Natural killer cell (primary cell): ENCODE data around the gene MST1R. TPM values are rescaled to one million over a fixed set of nuclear protein-coding genes. Genes with fewer than 3 reads are reported as not detected.

Experiments
- ATAC-seq, 3 donors: fragments of 150-1000 bp in 2 of 3; fragments of 200-7000 bp in 1 of 3; cut with Tn5 transposase; 1 replicate in 1 of 3; 2 replicates in 2 of 3; pipeline ENCODE4 v1.10.0; 2021; ENCODE audit warnings: mild to moderate bottlenecking in 2 of 3, moderate library complexity in 2 of 3
- DNase-seq, 2 donors: peaks; one replicate each; pipeline versions ENCODE4 v3.0.0 to v3.0.0-alpha.2; 2013 to 2021; ENCODE audit warnings: mixed read lengths in 1 of 2
- H3K27ac ChIP-seq: one replicate; pipeline ENCODE4 v1.5.1; 2013; ENCODE audit warnings: mild to moderate bottlenecking, low read length
- H3K27me3 ChIP-seq: one replicate; pipeline ENCODE4 v1.6.1; 2013; ENCODE audit warnings: low read length; ENCODE audit not compliant: control insufficient read depth, insufficient read depth
- H3K36me3 ChIP-seq: one replicate; pipeline ENCODE4 v1.6.1; 2013; ENCODE audit warnings: low read length; ENCODE audit not compliant: control insufficient read depth, insufficient read depth
- H3K4me1 ChIP-seq: one replicate; pipeline ENCODE4 v1.6.1; 2013; ENCODE audit warnings: low read length; ENCODE audit not compliant: control insufficient read depth, insufficient read depth
- H3K4me3 ChIP-seq: one replicate; pipeline ENCODE4 v1.5.1; 2013; ENCODE audit warnings: low read length
- H3K9me3 ChIP-seq: one replicate; pipeline ENCODE4 v1.6.1; 2013; ENCODE audit warnings: low read length; ENCODE audit not compliant: control insufficient read depth, insufficient read depth
- H3K27ac Mint-ChIP-seq, 2 donors: one replicate each; pipeline ENCODE4 v1.8.0; 2022; ENCODE audit warnings: mild to moderate bottlenecking in 2 of 2, mixed read lengths in 2 of 2, moderate library complexity in 1 of 2
- H3K27me3 Mint-ChIP-seq, 2 donors: one replicate each; pipeline ENCODE4 v1.8.0; 2022; ENCODE audit warnings: low read depth in 2 of 2, mixed read lengths in 2 of 2
- H3K36me3 Mint-ChIP-seq: one replicate; pipeline ENCODE4 v1.8.0; 2022; ENCODE audit warnings: mixed read lengths
- H3K4me1 Mint-ChIP-seq, 2 donors: one replicate each; pipeline ENCODE4 v1.8.0; 2022; ENCODE audit warnings: mixed read lengths in 2 of 2
- H3K4me3 Mint-ChIP-seq: one replicate; pipeline ENCODE4 v1.8.0; 2022; ENCODE audit warnings: mild to moderate bottlenecking, moderate library complexity, mixed read lengths
- H3K9me3 Mint-ChIP-seq, 2 donors: one replicate each; pipeline ENCODE4 v1.8.0; 2022; ENCODE audit warnings: mixed read lengths in 2 of 2
- WGBS: methylation state at CpG from one replicate; pipeline ENCODE4 v1.1.7; 2013; ENCODE audit warnings: missing lambda C conversion rate; ENCODE audit not compliant: insufficient coverage; 5-methylcytosine and 5-hydroxymethylcytosine counted together
- intact Hi-C: fragments of 100-400 bp; cut with micrococcal nuclease; formaldehyde crosslinking; loops from one replicate; pipeline ENCODE4 v1.14.2; 2022
- total RNA-seq, 4 donors: library from RNA; stranded (reverse); fragments of 120-200 nt in 1 of 4; gene quantifications; one replicate each; pipeline versions ENCODE4 v1.2.3 to v1.2.4, GENCODE V29; 2013 to 2022
- TF ChIP-seq, protein P1 (sequence below): fragments of 200-600 bp; IDR thresholded peaks from one replicate; pipeline ENCODE4 v1.8.0; 2022; ENCODE audit warnings: antibody characterized with exemption

Gene MST1R
- total RNA-seq, 3 donors from 2014 or later (not counting 1 experiment from before 2014, with no cell fraction given): 1.6 to 3.4 (median 2.2) TPM

DNA sequence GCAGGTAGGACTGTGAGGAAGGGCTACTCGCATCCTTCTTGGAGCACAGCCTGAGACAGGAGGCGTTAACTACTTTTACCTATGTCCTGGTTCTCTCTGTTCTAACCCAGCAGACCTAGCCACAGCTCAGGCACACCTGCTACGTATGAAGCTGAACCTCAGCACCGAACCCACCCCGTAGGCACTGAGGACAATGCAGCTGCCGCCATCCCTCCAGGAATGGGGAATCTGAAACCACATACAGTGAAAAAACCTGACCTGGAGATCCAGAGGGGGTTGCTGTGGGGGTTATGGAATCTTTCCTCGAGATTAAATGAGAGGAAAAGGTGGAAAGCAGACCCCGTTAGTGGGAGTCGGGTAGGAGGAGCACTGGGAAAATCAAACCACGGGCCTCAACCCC, 14.4 kb downstream of the MST1R start:
- no peak for ATAC-seq
- Histone ChIP-seq H3K27me3 (no peaks in the 10 kb centered on the region), H3K4me3 (no peak overlapping the region), H3K4me1 (no peaks in the 10 kb centered on the region), H3K36me3 (no peaks in the 10 kb centered on the region), H3K27ac (no peak overlapping the region), H3K9me3 (no peaks in the 10 kb centered on the region)
- intact Hi-C loops: no loop called here
- peaks cover 0 to 6% of the 10 kb centered on the region in 2 donors for H3K4me1 Mint-ChIP-seq
- no peak overlapping the region for H3K27ac Mint-ChIP-seq
- TF ChIP-seq, protein P1, sequence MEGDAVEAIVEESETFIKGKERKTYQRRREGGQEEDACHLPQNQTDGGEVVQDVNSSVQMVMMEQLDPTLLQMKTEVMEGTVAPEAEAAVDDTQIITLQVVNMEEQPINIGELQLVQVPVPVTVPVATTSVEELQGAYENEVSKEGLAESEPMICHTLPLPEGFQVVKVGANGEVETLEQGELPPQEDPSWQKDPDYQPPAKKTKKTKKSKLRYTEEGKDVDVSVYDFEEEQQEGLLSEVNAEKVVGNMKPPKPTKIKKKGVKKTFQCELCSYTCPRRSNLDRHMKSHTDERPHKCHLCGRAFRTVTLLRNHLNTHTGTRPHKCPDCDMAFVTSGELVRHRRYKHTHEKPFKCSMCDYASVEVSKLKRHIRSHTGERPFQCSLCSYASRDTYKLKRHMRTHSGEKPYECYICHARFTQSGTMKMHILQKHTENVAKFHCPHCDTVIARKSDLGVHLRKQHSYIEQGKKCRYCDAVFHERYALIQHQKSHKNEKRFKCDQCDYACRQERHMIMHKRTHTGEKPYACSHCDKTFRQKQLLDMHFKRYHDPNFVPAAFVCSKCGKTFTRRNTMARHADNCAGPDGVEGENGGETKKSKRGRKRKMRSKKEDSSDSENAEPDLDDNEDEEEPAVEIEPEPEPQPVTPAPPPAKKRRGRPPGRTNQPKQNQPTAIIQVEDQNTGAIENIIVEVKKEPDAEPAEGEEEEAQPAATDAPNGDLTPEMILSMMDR: no peak
- H3K27me3 Mint-ChIP-seq: no peaks in the 10 kb centered on the region
- DNase-seq: no peak
- no peaks in the 10 kb centered on the region for H3K36me3 Mint-ChIP-seq
- 89% methylated on average over 10 of the region's 10 CpGs for WGBS
- H3K4me3 Mint-ChIP-seq: no peak overlapping the region
- no peaks in the 10 kb centered on the region for H3K9me3 Mint-ChIP-seq

DNA sequence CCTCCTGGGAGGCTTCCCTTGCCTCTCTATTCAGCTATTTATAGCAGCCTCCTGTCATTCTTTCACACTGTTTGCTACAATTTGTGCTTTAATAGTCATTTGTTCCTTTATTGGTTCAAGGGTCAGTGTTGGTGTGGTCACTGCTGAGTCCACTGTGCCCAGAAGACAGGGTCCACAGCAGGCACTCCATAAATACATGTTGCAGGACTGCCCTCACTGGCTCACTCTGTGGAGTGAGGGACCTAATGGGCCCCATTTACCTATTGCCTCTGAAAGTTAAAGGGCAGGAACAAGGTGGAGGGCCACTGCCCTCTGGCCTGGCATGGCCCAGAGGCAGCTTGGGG, 16.8 kb downstream of the MST1R start:
- Mint-ChIP-seq H3K27ac (no peak overlapping the region), H3K4me1 (peaks cover 0 to 6% of the 10 kb centered on the region in 2 donors), H3K4me3 (no peak overlapping the region), H3K27me3 (no peaks in the 10 kb centered on the region), H3K9me3 (no peaks in the 10 kb centered on the region), H3K36me3 (no peaks in the 10 kb centered on the region)
- DNase-seq (no peak), ATAC-seq (no peak)
- TF ChIP-seq, protein P1: no peak
- no peak overlapping the region for H3K27ac ChIP-seq
- H3K4me1 ChIP-seq: no peaks in the 10 kb centered on the region
- H3K4me3 ChIP-seq: no peak overlapping the region
- intact Hi-C loops: no loop called here
- no peaks in the 10 kb centered on the region for H3K36me3 ChIP-seq
- H3K9me3 ChIP-seq: no peaks in the 10 kb centered on the region
- no peaks in the 10 kb centered on the region for H3K27me3 ChIP-seq

DNA sequence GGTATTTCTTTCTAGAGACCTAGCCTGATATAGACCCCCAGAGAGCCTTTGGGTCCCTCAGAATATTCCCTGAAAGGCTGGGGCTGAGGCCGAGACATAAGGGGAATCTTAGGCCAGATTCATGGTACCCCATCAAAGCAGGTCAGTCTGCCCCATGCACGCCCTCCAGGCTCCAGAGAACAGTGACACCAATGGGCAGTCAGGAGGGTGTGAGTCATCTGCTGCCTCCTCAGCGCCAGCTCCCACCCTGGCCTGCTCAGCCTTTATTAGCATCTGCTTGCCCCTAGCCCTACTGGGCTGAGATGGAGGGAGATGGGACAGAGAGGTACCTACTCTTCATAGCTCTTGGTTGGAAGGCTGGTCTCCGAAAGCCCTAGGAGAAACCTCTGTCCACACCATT, 19.7 kb downstream of the MST1R start:
- DNase-seq (no peak), ATAC-seq (no peak)
- 85% methylated on average over 4 of the region's 4 CpGs for WGBS
- Mint-ChIP-seq H3K4me3 (no peak overlapping the region), H3K4me1 (no peaks in the 10 kb centered on the region), H3K27me3 (no peaks in the 10 kb centered on the region), H3K9me3 (no peaks in the 10 kb centered on the region), H3K36me3 (no peaks in the 10 kb centered on the region), H3K27ac (no peak overlapping the region)
- Histone ChIP-seq H3K27me3 (no peaks in the 10 kb centered on the region), H3K4me3 (no peak overlapping the region), H3K36me3 (no peaks in the 10 kb centered on the region), H3K4me1 (no peaks in the 10 kb centered on the region), H3K27ac (no peak overlapping the region), H3K9me3 (no peaks in the 10 kb centered on the region)
- TF ChIP-seq, protein P1: no peak
- intact Hi-C loops: no loop called here

DNA sequence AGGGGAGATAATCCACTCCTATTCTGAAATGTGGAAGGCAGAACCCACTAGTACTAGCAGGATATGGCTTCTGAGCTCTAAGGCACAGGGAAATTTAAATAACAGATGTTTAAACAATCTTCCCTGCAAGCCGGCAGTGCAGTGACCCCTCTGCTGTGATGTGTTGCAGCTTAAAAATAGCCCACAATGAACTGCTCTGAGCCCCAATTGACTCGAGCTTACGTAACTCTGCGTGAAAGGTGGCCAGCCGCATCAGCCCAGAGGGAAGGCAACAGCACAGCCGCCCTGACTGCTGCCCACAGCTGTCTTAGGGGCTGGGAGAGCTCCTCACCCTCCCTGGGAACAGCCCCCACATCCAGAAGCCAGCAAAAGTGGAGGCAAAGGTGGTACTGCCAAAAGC, 21.5 kb downstream of the MST1R start:
- DNase-seq (no peak), ATAC-seq (no peak)
- Mint-ChIP-seq H3K4me1 (no peaks in the 10 kb centered on the region), H3K27me3 (no peaks in the 10 kb centered on the region), H3K36me3 (no peaks in the 10 kb centered on the region), H3K4me3 (no peak overlapping the region), H3K27ac (no peak overlapping the region), H3K9me3 (no peaks in the 10 kb centered on the region)
- intact Hi-C loops: no loop called here
- Histone ChIP-seq H3K4me1 (no peaks in the 10 kb centered on the region), H3K27me3 (no peaks in the 10 kb centered on the region), H3K27ac (no peak overlapping the region), H3K4me3 (no peak overlapping the region), H3K36me3 (no peaks in the 10 kb centered on the region), H3K9me3 (no peaks in the 10 kb centered on the region)
- WGBS: 64% methylated on average over 6 of the region's 6 CpGs
- TF ChIP-seq, protein P1: no peak
